Retina (tissue), 1 donor: ENCODE results near the gene IL37.
A peak's percentile ranks its signal among the peaks of the same experiment; 100 is the strongest.

Source experiments
- DNase-seq: peaks from one replicate; pipeline ENCODE4 v3.0.0-alpha.2; 2016

The IL37 gene, protein sequence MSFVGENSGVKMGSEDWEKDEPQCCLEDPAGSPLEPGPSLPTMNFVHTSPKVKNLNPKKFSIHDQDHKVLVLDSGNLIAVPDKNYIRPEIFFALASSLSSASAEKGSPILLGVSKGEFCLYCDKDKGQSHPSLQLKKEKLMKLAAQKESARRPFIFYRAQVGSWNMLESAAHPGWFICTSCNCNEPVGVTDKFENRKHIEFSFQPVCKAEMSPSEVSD

DNA sequence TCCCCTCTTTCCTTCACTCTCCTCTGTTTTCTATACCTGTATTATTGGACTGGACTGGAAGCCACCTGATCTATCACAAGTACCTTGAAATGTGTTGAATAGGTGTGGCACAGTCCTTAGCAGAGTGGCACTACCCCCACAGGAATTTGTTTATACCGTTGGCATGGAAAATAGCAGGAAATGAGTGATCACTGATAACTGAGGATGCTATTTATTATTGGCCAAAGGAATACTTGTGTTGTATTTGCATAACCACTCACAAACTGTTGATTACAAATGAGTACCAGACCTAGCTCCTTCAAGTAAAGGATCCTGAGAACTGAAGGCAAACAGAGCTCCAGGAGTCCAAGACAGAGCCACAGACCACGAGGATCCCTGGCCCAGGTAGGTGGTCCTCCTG is at the start of gene IL37:
Gene IL37, plus strand, starts transcription at position 301 of the 400 bp plus-strand sequence. CDS start 1,848 bp downstream, outside the sequence.
- no peak for DNase-seq

DNA sequence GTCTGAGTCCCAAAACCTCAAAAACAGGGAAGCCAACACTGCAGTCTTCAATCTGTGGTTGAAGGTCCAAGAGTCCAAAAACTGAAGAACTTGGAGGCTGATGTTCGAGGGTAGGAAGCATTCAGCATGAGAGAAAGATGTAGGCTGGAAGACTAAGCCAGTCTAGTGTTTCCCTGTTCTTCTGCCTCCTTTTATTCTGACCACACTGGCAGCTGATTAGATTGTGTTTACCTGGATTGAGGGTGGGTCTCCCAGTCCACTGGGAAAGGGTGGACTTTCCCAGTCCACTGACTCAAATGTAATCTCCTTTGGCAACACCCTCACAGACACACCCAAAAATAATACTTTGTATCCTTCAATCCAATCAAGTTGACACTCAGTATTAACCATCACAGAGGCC is 46.9 kb upstream of the IL37 start:
- no peak for DNase-seq

DNA sequence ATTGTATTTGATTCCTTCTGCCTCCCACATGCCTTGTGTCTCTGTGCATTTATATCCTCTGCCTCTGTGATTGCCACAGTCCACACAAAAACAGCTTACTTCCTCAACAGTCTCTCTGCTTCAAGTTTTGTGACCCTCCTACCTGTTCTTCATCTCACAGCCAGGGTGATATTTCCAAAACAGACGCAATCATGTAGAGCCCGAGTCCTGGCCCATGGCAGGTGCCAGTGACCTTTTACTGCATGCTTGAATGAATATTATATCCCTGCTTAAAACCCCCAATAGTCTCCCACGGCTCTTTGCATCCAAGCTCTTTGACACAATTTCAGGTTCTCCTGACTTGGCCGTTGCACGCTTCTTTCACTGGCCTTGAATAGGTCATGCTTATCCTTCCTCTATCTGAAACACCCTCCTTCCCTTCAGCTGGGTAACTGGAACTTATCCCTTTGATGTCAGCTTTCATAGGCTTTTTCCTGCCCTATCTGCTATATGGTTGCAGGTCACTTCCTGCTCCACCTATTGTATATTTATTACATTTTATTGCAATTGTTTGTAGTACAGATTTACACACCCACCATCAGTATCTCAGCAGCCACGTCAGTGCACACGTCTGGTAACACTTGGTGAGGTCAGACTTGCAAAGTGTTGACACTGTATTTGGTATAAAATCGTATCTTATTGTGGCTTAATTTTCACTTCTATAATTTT is 44.7 kb upstream of the IL37 start:
- no peak for DNase-seq

DNA sequence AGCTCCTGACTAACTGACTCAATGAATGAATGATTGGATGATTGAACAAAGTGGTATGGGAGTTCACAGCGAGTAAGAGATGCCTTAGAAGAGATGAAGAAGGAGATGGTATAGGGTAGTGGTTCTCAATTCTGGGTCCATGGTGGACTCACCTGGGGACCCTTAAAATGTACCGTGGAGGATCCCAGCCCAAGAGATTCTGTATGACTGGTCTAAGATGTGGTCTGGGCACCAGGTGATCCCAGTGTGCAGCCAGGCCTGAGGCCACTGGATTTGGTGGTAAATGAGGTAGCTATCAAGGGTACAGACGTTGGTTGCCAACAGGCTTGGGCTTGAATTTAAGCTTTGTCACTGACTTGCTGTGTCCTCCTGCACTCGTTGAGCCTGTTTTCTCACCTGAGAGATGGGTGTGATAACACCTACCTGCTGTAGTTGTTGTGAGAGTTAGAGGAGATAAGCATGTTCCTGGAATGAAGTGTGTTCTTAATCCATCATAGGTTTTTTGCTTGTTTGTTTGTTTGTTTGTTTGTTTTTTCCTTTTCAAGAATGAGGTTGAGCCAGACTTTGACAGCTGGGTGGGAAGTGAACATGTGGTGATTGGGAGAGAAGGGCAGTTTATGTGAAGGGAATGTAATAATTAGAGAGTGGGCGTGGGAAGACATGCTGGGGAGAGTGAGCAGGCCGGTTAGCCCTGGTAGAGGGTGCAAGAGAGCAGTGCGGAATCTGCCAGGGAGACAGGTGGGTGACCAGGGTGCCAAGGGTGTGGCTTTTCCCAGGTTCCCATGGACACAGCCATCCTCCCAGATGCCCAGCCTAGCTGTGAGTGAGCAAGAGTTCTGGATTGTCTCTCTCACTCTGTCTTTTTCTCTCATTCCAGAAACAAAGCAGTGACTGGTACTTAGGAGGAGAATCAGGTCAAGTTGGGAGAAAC is 43.0 kb upstream of the IL37 start:
- no peak for DNase-seq

DNA sequence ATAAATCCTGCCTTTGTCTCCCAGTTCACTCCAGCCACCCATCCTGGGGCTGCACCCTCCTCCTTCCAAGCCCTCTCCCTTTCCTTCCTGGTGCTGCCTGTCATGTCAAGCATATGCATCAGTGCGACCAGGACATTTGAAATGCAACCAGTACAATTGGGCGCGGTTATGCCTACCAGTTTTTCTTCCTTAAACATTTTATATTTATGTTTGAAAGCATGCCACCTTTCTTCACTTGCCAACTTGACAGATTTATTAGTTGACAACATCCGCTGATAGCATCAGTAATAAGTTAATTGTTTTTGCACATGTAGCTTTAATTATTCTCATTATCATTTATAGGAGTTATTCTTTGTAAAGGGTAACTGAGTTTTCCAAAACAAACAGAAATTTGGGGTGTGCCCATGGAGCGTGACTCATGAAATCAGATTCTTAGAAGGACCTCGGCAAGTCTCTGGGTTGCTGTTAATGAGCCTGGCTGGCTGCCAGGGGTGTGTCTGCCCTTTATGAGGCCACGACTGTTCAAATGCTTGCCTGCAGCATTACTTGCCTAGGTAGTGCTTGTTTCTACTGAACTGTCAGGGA is 41.6 kb upstream of the IL37 start:
- no peak for DNase-seq

DNA sequence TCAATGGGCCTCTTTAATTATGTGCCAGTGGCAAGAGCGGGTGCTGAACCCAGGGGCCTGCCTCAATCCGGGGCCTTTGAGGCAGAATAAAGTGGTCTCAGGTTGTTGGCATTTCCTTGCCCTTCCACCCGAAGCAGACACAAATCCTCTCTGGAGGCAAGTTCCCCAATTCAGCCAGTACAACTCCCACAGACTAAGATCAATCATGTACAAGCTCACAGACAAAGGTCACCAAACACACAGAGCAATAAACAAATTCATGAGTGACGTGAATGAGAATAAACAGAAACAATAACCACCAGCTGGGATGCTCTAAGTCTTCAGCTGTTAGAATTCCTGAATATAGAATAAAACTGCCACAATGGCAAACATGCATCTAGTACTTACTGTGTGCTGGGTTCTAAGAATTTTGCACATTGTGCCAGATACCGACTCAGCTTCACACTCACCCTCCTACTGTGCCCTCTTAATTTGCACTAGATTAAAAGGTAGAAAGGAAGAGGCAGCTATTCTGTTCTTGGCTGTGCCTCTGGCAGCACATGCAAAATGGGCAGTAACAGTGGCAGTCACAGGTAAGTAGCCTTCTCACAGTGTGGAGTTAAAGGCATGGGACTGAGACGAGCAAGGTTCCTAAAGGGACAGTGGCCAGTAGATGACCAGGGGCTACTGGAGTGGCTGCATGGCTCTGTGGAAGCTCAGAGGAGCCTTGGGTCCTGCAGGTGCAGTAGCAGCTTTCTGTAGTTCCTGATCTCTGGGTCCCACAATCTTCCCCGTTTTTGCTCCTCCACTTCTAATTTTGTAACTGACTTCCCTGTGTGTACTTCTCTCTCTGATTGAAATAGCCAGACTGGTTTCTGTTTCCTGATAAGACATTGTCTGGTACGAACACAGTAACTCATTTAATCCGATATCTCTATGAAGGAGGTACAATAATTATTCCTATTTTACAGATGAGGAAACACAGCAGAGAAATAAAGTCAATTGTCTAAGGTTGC is 39.8 kb upstream of the IL37 start:
- no peak for DNase-seq

DNA sequence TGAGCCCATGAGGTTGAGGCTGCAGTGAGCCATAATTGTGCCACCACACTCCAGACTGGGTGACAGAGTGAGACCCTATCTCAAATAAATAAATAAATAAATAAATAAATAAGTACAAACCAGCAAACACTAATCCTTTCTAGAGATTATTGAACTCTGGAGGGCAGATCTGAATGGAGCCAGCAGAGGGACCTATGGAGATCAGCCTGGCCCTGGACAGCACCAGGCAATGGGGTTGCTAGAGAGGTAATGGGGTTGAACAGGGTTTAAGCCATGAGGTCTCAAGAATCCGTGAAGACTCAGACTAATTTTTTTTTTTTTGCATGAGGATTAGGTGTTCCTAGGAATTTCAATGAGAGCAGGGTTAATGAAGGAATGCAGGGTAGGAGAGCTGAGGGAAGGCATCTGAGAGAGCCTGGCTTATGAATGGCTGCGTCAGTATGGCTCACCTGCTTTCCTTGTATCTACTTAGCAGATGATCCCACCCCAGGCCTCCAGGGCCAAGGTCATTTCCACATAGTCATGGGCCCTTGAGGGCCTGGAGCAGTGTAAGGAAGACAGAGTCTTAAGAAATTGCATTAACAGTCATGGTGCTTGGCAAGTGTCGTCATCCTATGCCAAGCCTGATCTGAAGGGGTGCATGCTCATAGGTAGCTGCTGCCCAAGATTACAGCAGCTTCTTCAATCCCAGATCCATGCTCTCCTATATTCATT is 34.6 kb upstream of the IL37 start:
- DNase-seq, result no peak

DNA sequence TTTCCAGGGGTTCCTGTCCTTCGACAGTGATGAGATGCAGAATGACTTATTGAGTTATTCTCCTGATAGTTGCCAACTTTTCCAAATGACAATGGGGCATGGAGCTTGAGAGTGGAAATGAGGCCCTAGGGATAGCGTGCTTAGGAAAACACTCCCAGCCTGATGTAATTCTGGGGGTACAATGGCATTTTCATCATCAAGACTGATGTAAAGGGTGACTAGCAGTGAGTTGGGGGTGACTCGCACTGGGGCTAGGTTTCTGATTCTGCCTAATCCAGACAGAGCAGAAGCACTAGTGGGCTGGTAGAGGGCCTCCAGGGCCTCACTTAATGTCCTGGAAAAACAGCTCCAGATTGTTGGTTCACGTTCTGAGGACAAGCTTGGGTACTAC is 34.0 kb upstream of the IL37 start:
- no peak for DNase-seq

DNA sequence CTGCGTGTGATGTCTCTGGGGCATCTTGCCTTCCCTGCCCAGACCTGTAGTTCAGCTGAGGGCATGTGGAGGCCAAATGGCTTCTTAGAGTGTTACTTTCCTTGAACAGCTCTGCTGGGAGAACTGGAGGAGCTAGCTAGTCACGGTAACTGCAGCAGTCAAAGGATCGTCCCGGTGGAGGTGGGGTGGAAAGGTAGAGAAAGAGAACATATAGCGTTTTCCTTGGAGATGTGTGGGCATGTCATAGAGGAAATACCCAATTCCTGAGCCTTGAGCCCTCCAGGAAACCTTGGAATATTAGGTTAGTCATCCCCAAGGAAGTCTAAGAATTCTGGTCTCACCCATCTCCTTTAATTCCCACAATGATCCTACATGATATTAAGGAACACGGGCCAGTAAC is 33.5 kb upstream of the IL37 start:
- DNase-seq, result no peak

DNA sequence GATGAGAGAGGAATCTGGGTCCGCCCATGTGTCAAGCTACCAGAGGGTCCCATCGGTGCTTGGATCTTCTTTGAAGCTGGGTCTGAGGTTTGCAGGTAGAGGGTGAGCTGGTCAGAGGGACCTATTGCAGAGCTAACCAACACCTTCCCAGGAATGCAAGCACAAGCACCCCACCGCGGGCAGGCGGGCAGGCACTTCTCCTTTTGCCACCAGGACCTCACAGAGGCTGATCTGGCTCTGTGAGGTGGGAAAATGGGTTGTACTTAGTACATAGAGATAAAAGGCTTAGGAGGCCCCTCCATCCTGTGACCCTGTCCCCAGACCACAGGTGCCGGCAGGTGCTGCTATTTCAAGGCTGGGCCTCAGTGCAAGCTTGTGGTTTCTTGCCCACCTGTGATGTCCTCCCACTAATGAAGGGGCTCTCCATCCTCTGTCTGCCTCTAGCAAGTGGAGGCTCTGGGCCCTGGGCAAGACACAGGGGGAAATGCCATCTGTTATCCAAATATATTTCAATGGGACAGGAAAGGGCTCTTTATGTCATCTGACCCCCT is 31.4 kb upstream of the IL37 start:
- no peak for DNase-seq

DNA sequence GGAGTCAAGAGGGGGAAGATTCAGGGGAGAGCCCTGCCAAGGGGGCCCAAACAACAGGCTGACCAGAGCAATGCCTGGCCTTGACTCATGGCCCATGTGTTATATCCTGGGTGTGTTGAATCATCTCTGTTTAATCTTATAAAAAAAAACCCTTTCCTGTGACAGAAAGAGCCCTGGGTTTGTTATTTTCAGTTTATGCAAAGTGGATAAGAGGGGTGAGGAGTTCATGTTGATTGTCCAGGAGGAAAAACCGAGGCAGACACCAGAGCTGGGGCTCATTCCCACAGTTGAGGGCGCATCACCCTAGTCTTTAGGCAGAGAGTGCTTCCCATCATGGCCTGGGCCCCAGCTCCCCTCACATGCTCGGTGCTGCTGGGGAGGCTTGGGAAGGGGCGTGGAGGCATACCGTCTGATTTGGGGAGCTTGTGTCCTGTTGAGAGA is 30.9 kb upstream of the IL37 start:
- DNase-seq, result no peak

DNA sequence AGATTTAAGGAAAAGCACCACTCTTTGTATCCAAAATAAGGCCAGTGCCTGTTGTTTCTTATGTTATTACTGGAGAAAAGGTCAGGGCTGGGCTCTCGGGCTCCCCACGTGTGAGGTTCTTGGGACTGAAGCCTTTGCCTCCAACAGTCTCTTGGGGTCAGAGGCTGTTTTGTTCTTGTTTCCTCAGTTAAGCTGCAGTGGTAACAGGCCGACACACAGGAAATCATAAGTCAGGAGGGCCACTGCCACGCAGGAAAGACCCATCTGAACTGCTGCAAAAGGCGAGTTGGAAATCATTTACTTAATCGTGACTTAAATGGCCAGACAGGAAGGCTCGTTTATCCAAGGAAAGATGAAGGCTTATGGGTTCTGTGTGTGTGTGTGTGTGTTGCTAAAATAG is 30.3 kb upstream of the IL37 start:
- no peak for DNase-seq

DNA sequence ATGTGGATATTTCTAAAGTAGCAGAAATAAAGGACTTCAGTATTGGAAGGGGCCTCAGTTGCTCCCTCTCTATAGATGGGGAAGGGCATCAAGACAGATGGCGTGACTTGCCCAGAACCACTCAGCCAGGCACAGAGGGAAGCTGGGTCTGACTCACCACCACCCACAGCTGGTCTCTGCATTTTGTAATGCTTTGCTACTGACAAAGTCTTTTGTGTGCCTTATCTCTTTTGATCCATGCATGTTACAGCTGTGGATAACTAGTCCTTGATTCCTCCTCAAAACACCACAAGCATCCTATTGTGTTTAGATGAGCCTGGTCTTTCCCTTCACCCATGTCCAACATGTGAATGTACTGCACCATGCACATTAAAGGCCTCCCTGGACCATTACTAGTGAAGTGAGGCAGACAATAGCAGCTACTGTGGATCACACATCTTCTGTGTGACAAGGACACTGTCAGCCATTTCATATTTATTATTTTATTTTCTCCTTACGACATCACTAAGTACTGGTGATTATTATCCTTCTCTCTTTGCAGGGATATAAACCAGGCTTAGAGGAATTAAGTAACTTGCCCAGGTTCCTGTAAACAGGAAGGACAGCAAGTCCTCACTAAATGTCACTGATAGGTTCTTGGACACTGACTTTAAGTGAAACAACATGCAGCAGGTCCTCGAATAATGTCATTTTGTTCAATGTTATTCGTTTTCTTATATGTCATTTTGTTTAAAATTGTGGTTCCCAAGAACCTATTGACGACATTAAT is 29.6 kb upstream of the IL37 start:
- no peak for DNase-seq

DNA sequence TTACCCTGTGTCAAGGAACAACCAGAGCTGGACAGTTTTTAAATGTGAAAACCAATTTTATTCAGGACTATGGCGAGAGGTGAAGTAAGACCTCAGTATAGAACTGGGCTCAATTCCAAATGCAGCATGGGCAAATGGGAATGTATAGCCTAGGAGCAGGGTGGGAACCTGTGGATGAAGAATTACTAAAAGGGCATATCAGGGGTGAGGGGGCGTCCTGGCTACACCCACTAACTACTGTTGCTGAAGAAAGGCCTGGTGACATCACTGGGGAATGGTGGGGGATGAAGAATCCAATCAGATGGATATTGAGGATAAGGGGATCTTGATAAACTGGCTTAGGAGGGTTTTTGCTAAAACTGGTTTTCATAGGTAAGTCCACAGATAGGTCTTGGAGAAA is 27.3 kb upstream of the IL37 start:
- no peak for DNase-seq

DNA sequence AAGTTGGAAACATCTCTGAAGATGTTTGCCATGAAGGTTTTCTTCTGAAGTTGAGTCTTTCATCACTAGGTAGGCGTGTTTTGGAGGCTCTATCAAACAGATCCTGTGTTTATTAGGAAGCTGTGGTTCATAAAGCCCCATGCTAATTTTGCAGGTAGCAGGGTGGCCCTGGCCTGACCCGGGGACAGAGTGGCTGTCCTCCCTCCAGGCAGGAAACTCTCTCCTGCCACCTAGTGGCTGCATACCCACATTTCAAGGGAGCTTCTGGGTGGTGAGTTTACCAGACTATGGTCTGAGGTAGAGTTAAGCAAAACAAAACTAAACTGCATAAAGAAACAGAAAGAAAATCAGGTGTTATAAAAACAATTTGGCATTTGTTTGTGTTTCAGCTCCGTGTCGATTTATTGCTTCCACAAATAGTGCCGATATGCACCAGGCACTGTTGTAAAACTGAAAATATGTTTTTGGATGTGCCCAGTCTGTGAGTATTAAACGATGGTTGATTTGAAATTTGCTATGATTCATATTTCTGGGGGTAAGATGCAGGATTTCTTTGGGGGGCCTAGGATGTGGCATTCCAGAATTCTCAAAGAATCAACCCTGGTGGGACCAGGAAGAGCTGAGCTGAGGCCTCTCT is 26.0 kb upstream of the IL37 start:
- peak; percentile 16 for DNase-seq

DNA sequence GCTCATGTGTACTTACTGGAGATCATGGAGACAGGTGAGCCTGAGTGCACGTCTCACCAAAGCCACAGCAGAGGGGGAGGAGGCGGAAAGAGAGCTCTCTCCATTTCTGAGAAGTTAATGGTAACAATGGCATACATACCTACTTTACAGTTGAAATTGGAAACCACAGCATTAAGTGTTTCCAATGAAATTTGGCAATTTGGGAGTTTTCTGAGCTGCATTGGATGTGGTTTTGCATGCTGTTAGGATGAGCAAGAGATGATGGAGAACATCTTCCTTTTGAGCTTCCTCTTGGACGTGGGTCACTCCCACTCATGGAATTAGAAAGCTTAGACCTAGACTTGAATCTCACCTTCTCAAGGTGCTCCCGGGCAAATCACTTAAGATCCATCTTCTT is 25.5 kb upstream of the IL37 start:
- DNase-seq, result no peak

DNA sequence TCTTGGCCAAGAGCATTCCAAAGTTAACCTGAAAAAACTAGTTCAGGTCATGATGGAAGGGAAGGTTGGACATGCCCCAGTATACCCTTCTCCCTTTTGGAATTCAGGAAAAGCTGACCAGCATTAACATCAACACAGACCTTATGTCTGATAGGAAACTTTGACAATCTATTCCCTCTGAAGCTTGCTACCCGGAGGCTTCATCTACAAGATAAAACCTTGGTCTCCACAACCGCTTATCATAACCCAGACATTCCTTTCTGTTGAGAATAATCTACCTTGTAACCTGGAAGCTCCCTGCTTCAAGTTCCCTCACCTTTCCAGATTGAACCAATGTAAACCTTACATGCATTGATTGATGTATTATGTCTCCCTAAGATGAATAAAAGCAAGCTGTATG is 24.7 kb upstream of the IL37 start:
- no peak for DNase-seq

DNA sequence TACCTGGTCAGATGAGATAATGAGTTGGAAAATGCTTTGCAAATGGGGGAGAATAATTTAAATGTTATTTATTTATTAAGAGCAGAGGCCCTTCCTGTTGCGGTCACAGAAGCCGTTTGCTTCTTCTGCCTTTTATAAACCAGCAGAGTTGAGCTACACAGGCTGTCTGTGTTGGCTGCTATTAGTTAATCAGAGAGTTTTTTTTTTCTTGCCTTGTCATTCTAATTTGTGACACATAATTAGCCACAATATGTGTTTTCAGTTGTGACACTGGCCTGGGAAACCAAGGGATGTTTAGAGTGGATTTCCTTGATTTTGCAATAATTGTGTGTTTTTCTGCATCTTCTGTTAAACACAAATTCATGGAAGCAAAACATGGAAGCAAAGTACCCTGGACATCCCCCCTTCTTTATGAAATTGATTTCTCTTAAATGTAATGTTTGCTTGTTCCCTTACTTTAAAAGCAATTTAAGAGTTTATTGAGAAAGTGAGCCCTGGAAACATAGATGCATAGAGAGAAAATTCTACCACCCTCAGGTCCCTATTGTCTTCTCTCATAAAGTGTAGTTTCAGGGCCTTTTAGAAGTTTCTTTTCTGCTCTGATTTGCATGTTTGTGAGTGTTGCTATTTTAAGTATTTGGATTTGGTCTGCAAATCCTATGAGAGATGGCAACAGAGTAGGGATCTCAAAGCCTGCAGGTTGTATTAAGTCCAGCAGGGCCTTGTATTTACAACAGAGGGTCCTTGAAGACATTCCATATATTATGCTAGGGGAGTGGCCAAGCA is 22.8 kb upstream of the IL37 start:
- no peak for DNase-seq

DNA sequence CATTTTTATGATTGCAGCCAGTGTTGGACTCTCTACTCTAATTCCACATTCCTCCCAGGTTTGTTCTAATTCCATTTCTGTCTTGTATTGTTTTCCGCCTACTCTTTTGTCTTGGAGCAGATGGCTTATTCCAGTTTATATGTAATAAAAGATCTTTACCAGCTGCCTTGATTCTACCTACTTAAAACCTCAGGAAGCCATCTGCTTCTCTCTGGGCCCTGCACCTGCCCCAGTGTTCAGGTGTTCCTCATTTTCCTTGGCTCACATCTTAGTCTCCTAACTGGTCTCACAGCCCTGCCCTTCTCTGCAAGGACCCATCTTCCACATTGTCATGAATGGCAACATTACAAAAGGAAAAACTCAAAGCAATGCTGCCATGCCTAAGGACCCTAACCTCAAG is 21.0 kb upstream of the IL37 start:
- no peak for DNase-seq
